WTC11 (cell line): Measurements from ENCODE around the gene PRLR. TPM values are rescaled to one million over a fixed set of nuclear protein-coding genes. Genes with fewer than 3 reads are reported as not detected.

ENCODE experiments used
- ATAC-seq: fragments of 200-7000 bp; cut with Tn5 transposase; 2 replicates; pipeline ENCODE4 v1.10.0; 2021; ENCODE audit warnings: mild to moderate bottlenecking, moderate library complexity
- CTCF ChIA-PET: fragments of 300-600 bp; sonication (Branson Sonifier 250); formaldehyde crosslinking; loops from one replicate; lab custom pipeline; 2021; ENCODE audit warnings: antibody characterized with exemption; lab: Charles Lee
- POLR2A ChIA-PET: fragments of 350-600 bp; sonication (Branson Sonifier 250); formaldehyde crosslinking; loops from one replicate; lab custom pipeline; 2021; ENCODE audit warnings: antibody characterized with exemption; lab: Charles Lee
- DNase-seq: peaks from one replicate; pipeline ENCODE4 v3.0.0; 2021; ENCODE audit warnings: low spot score
- H3K27ac Mint-ChIP-seq: 2 replicates; pipeline ENCODE4 v1.8.0; 2021; ENCODE audit warnings: mixed read lengths
- H3K27me3 Mint-ChIP-seq: 2 replicates; pipeline ENCODE4 v1.8.0; 2021; ENCODE audit warnings: low read depth, mild to moderate bottlenecking, moderate library complexity, mixed read lengths
- H3K36me3 Mint-ChIP-seq: 2 replicates; pipeline ENCODE4 v1.8.0; 2021; ENCODE audit warnings: mixed read lengths
- H3K4me1 Mint-ChIP-seq: 2 replicates; pipeline ENCODE4 v1.8.0; 2022; ENCODE audit warnings: mixed read lengths
- H3K4me3 Mint-ChIP-seq: 2 replicates; pipeline ENCODE4 v1.8.0; 2021; ENCODE audit warnings: mild to moderate bottlenecking, moderate library complexity, mixed read lengths
- H3K9me3 Mint-ChIP-seq: 2 replicates; pipeline ENCODE4 v1.8.0; 2021; ENCODE audit warnings: mixed read lengths
- ATF1 ChIP-seq: sonication (generic); formaldehyde crosslinking; IDR thresholded peaks from 2 replicates; pipeline ENCODE4 v1.8.1; 2023; ENCODE audit warnings: mild to moderate bottlenecking, moderate library complexity, missing genetic modification reagents
- CREM ChIP-seq: sonication (generic); formaldehyde crosslinking; IDR thresholded peaks from 2 replicates; pipeline ENCODE4 v1.8.1; 2022; ENCODE audit warnings: mild to moderate bottlenecking, missing genetic modification reagents, moderate library complexity
- EMX1 ChIP-seq: fragments of 250-450 bp; sonication (Bioruptor Pico); IDR thresholded peaks from 2 replicates; pipeline ENCODE4 v1.8.0; 2021; ENCODE audit warnings: mild to moderate bottlenecking
- HMGA2 ChIP-seq: fragments of 250-450 bp; sonication (Bioruptor Pico); IDR thresholded peaks from 2 replicates; pipeline ENCODE4 v1.4.0; 2021; ENCODE audit warnings: mild to moderate bottlenecking, moderate library complexity
- JUN ChIP-seq: sonication (generic); formaldehyde crosslinking; IDR thresholded peaks from 2 replicates; pipeline ENCODE4 v1.8.0; 2023; ENCODE audit warnings: mild to moderate bottlenecking, missing genetic modification reagents
- MXD4 ChIP-seq: fragments of 250-450 bp; sonication (Bioruptor Pico); IDR thresholded peaks from 2 replicates; pipeline ENCODE4 v1.8.0; 2021; ENCODE audit warnings: mild to moderate bottlenecking, moderate library complexity, borderline replicate concordance
- NR1H2 ChIP-seq: sonication (generic); formaldehyde crosslinking; IDR thresholded peaks from 2 replicates; pipeline ENCODE4 v1.9.0; 2021; ENCODE audit warnings: mild to moderate bottlenecking, moderate library complexity, missing genetic modification reagents
- ZNF138 ChIP-seq: sonication (generic); formaldehyde crosslinking; conservative IDR thresholded peaks from 2 replicates; pipeline ENCODE4 v1.8.1; 2022; ENCODE audit warnings: mild to moderate bottlenecking, moderate library complexity, missing genetic modification reagents
- ZNF317 ChIP-seq: sonication (generic); formaldehyde crosslinking; IDR thresholded peaks from 2 replicates; pipeline ENCODE4 v1.8.1; 2023; ENCODE audit warnings: low read depth, mild to moderate bottlenecking, moderate library complexity, missing genetic modification reagents, borderline replicate concordance
- ZNF423 ChIP-seq: fragments of 250-450 bp; sonication (Bioruptor Pico); IDR thresholded peaks from 2 replicates; pipeline ENCODE4 v2.1.2; 2022; ENCODE audit warnings: mild to moderate bottlenecking, moderate library complexity
- total RNA-seq: library from RNA; stranded (reverse); gene quantifications from 3 replicates; pipeline ENCODE4 v1.2.3, GENCODE V29; 2021
- TF ChIP-seq, protein P1 (sequence below): sonication (generic); formaldehyde crosslinking; IDR thresholded peaks from 2 replicates; pipeline ENCODE4 v1.8.0; 2022; ENCODE audit warnings: mild to moderate bottlenecking, missing genetic modification reagents
- TF ChIP-seq, protein P2 (sequence below): sonication (generic); formaldehyde crosslinking; IDR thresholded peaks from 2 replicates; pipeline ENCODE4 v1.8.0; 2022; ENCODE audit warnings: mild to moderate bottlenecking, missing genetic modification reagents
- TF ChIP-seq, protein P3 (sequence below): fragments of 250-450 bp; sonication (Bioruptor Pico); IDR thresholded peaks from 2 replicates; pipeline ENCODE4 v1.8.0; 2021; ENCODE audit warnings: mild to moderate bottlenecking
- TF ChIP-seq, protein P4 (sequence below): sonication (generic); formaldehyde crosslinking; IDR thresholded peaks from 2 replicates; pipeline ENCODE4 v1.8.0; 2022; ENCODE audit warnings: missing genetic modification reagents
- TF ChIP-seq, protein P5 (sequence below): sonication (generic); formaldehyde crosslinking; conservative IDR thresholded peaks from 2 replicates; pipeline ENCODE4 v1.8.1; 2022; ENCODE audit warnings: mild to moderate bottlenecking, missing genetic modification reagents
- TF ChIP-seq, protein P6 (sequence below): sonication (generic); formaldehyde crosslinking; IDR thresholded peaks from 2 replicates; pipeline ENCODE4 v1.8.1; 2022; ENCODE audit warnings: low read depth, mild to moderate bottlenecking, moderate library complexity, missing genetic modification reagents, borderline replicate concordance
- TF ChIP-seq, protein P7 (sequence below): sonication (generic); formaldehyde crosslinking; IDR thresholded peaks from 2 replicates; pipeline ENCODE4 v1.8.1; 2023; ENCODE audit warnings: mild to moderate bottlenecking, missing genetic modification reagents, moderate library complexity

PRLR gene
- total RNA-seq, 1 experiment from 2014 or later: 3.2 TPM

DNA sequence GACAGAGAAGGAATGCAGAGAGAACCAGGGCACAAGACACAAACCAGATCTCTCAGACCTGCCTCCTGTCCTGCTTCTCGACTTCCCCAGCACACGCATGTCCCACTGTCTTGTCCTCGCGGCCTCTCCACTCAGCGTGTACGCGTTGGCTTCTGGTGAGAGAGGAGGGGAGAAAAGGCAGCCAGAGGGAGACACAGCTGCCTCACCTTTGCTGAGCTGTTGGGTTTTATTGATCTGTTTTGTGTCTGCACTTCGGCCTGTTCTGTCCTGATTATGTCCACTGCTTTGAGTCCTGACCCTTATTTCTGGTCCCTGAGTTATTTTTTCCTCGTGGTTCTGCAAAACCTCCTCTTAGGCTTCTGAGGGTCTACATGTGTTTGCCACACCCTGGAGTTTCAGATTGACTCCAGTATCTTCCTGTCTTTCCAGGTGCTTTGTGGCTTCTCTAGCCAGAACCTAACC lies 95.0 kb downstream of the PRLR start (continued):
- no peak for TF ChIP-seq CREM (CRISPR knock-in tag)
- TF ChIP-seq, protein P1, sequence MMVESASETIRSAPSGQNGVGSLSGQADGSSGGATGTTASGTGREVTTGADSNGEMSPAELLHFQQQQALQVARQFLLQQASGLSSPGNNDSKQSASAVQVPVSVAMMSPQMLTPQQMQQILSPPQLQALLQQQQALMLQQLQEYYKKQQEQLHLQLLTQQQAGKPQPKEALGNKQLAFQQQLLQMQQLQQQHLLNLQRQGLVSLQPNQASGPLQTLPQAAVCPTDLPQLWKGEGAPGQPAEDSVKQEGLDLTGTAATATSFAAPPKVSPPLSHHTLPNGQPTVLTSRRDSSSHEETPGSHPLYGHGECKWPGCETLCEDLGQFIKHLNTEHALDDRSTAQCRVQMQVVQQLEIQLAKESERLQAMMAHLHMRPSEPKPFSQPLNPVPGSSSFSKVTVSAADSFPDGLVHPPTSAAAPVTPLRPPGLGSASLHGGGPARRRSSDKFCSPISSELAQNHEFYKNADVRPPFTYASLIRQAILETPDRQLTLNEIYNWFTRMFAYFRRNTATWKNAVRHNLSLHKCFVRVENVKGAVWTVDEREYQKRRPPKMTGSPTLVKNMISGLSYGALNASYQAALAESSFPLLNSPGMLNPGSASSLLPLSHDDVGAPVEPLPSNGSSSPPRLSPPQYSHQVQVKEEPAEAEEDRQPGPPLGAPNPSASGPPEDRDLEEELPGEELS (CRISPR knock-in tag): no peak
- TF ChIP-seq, protein P2, sequence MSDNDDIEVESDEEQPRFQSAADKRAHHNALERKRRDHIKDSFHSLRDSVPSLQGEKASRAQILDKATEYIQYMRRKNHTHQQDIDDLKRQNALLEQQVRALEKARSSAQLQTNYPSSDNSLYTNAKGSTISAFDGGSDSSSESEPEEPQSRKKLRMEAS (CRISPR knock-in tag): no peak

DNA sequence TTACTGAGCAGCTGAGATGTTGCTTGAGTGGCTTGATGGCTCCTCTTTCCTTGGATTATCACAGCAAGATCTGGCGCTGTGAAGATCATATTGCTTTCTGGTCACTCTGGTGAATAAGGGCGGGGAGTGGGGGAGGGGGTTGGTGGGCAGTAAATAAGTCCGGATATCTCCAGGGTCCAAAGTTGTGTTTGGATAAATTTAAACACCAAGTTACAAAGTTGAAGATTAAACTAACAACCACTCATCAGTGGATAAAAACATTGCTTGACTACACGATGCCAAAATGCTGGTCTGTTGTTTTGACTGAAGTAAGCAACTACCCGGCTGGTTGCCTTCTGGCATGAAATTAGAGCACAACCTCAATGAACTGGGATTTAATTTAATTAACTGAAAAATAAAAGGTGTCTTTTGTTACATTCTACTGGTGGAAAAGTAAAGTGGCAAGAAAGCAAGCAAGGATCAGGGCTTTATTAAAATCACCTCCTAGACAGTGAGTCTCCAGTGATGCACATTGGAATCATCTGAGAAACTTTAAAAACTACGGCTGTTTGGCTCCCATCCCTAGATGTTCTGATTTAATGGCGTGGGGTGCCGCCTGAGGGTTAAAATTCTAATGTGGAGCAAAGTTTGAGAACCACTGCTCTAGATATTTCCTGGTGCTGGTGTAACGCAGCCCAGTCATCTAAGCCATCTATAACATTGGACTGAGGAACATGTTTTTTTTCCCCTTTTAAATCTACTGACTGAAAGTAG lies 95.8 kb downstream of the PRLR start:
- DNase-seq (no peak), ATAC-seq (no peak)
- Mint-ChIP-seq H3K27ac (no peak overlapping the region), H3K9me3 (peaks cover 12% of the 10 kb centered on the region), H3K27me3 (no peaks in the 10 kb centered on the region), H3K36me3 (no peaks in the 10 kb centered on the region; the same call in 1 of the 2 replicates), H3K4me1 (0 out of 2 replicates have a peak, but pooled peaks cover 4% of the 10 kb centered on the region), H3K4me3 (no peak overlapping the region)
- TF ChIP-seq HMGA2 (CRISPR knock-in tag): no peak
- TF ChIP-seq, protein P3, sequence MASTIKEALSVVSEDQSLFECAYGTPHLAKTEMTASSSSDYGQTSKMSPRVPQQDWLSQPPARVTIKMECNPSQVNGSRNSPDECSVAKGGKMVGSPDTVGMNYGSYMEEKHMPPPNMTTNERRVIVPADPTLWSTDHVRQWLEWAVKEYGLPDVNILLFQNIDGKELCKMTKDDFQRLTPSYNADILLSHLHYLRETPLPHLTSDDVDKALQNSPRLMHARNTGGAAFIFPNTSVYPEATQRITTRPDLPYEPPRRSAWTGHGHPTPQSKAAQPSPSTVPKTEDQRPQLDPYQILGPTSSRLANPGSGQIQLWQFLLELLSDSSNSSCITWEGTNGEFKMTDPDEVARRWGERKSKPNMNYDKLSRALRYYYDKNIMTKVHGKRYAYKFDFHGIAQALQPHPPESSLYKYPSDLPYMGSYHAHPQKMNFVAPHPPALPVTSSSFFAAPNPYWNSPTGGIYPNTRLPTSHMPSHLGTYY: no peak
- TF ChIP-seq, protein P2 (CRISPR knock-in tag): no peak
- TF ChIP-seq NR1H2 (CRISPR knock-in tag): no peak
- TF ChIP-seq, protein P4, sequence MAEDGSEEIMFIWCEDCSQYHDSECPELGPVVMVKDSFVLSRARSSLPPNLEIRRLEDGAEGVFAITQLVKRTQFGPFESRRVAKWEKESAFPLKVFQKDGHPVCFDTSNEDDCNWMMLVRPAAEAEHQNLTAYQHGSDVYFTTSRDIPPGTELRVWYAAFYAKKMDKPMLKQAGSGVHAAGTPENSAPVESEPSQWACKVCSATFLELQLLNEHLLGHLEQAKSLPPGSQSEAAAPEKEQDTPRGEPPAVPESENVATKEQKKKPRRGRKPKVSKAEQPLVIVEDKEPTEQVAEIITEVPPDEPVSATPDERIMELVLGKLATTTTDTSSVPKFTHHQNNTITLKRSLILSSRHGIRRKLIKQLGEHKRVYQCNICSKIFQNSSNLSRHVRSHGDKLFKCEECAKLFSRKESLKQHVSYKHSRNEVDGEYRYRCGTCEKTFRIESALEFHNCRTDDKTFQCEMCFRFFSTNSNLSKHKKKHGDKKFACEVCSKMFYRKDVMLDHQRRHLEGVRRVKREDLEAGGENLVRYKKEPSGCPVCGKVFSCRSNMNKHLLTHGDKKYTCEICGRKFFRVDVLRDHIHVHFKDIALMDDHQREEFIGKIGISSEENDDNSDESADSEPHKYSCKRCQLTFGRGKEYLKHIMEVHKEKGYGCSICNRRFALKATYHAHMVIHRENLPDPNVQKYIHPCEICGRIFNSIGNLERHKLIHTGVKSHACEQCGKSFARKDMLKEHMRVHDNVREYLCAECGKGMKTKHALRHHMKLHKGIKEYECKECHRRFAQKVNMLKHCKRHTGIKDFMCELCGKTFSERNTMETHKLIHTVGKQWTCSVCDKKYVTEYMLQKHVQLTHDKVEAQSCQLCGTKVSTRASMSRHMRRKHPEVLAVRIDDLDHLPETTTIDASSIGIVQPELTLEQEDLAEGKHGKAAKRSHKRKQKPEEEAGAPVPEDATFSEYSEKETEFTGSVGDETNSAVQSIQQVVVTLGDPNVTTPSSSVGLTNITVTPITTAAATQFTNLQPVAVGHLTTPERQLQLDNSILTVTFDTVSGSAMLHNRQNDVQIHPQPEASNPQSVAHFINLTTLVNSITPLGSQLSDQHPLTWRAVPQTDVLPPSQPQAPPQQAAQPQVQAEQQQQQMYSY (CRISPR knock-in tag): no peak
- TF ChIP-seq ZNF317 (CRISPR knock-in tag): no peak
- TF ChIP-seq, protein P5, sequence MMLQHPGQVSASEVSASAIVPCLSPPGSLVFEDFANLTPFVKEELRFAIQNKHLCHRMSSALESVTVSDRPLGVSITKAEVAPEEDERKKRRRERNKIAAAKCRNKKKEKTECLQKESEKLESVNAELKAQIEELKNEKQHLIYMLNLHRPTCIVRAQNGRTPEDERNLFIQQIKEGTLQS (CRISPR knock-in tag): no peak
- no peak for TF ChIP-seq ATF1
- no peak for TF ChIP-seq ZNF138 (CRISPR knock-in tag)
- TF ChIP-seq, protein P6, sequence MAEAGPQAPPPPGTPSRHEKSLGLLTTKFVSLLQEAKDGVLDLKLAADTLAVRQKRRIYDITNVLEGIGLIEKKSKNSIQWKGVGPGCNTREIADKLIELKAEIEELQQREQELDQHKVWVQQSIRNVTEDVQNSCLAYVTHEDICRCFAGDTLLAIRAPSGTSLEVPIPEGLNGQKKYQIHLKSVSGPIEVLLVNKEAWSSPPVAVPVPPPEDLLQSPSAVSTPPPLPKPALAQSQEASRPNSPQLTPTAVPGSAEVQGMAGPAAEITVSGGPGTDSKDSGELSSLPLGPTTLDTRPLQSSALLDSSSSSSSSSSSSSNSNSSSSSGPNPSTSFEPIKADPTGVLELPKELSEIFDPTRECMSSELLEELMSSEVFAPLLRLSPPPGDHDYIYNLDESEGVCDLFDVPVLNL (CRISPR knock-in tag): no peak
- TF ChIP-seq MXD4 (CRISPR knock-in tag): no peak
- no peak for TF ChIP-seq ZNF423 (CRISPR knock-in tag)
- no peak for TF ChIP-seq EMX1 (CRISPR knock-in tag)
- TF ChIP-seq, protein P7, sequence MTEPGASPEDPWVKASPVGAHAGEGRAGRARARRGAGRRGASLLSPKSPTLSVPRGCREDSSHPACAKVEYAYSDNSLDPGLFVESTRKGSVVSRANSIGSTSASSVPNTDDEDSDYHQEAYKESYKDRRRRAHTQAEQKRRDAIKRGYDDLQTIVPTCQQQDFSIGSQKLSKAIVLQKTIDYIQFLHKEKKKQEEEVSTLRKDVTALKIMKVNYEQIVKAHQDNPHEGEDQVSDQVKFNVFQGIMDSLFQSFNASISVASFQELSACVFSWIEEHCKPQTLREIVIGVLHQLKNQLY (CRISPR knock-in tag): no peak
- TF ChIP-seq JUN: no peak
- TF ChIP-seq CREM (CRISPR knock-in tag): no peak
- ChIA-PET CTCF (interaction anchor here (0.7 kb wide), 1 partner anchor 707 kb away, joined by 3 read pairs; no protein-coding TSS in a partner anchor), POLR2A (no interaction called here)
